T-cell (primary cell): ENCODE data around the gene CUBN. TPM values are rescaled to one million over a fixed set of nuclear protein-coding genes. Genes with fewer than 3 reads are reported as not detected.

Source experiments
- ATAC-seq, 4 experiments: fragments of 200-7000 bp in 3 of 4; fragments of 150-1000 bp in 1 of 4; cut with Tn5 transposase; replicated peaks in 1 of 4; 1 replicate in 3 of 4; 2 replicates in 1 of 4; pipeline ENCODE4 v1.10.0; 2021; ENCODE audit warnings: moderate library complexity in 3 of 4, mild to moderate bottlenecking in 2 of 4, moderate number of reproducible peaks in 1 of 4
- CTCF ChIA-PET, 2 donors: fragments of 300-600 bp; sonication (Branson Sonifier 250); formaldehyde crosslinking; loops; one replicate each; lab custom pipeline; 2022; ENCODE audit warnings: antibody characterized with exemption in 2 of 2; lab: Charles Lee
- POLR2A ChIA-PET, 2 donors: fragments of 300-600 bp; sonication (Branson Sonifier 250); formaldehyde crosslinking; loops; one replicate each; lab custom pipeline; 2022; ENCODE audit warnings: antibody characterized with exemption in 2 of 2; lab: Charles Lee
- DNase-seq, 35 experiments: peaks; one replicate each; pipeline versions ENCODE4 v3.0.0 to v3.0.0-alpha.2; 2013 to 2023
- H3K27ac ChIP-seq: one replicate; pipeline ENCODE4 v1.5.1; 2013; ENCODE audit warnings: low read length
- H3K27me3 ChIP-seq, 2 experiments: replicated peaks in 1 of 2; 1 replicate in 1 of 2; 2 replicates in 1 of 2; pipeline versions ENCODE4 v1.6.1 to v1.7.0; 2013; ENCODE audit warnings: low read length in 1 of 2, mixed read lengths in 1 of 2; ENCODE audit not compliant: control insufficient read depth in 2 of 2, insufficient read depth in 2 of 2; ENCODE audit errors: extremely low read depth in 1 of 2
- H3K36me3 ChIP-seq, 2 donors: 1 replicate in 1 of 2; 2 replicates in 1 of 2; pipeline versions ENCODE4 v1.6.1 to v1.7.0; 2013; ENCODE audit warnings: low read length in 1 of 2; ENCODE audit not compliant: control insufficient read depth in 2 of 2, insufficient read depth in 1 of 2; ENCODE audit errors: extremely low read depth in 1 of 2
- H3K4me1 ChIP-seq, 2 experiments: 1 replicate in 1 of 2; 2 replicates in 1 of 2; pipeline versions ENCODE4 v1.6.1 to v1.7.0; 2013; ENCODE audit warnings: low read length in 2 of 2, mixed read lengths in 1 of 2; ENCODE audit not compliant: insufficient read depth in 2 of 2, control insufficient read depth in 1 of 2; ENCODE audit errors: extremely low read depth in 1 of 2
- H3K4me3 ChIP-seq, 2 donors: 1 replicate in 1 of 2; 2 replicates in 1 of 2; pipeline versions ENCODE4 v1.5.1 to v1.7.0; 2013; ENCODE audit warnings: mild to moderate bottlenecking in 2 of 2, low read length in 1 of 2, moderate library complexity in 1 of 2; ENCODE audit not compliant: control insufficient read depth in 1 of 2; ENCODE audit errors: extremely low read depth in 1 of 2
- H3K9me3 ChIP-seq: 2 replicates; pipeline ENCODE4 v1.7.0; 2013
- H3K27ac Mint-ChIP-seq, 2 donors: one replicate each; pipeline ENCODE4 v1.8.0; 2020 to 2021; ENCODE audit warnings: mild to moderate bottlenecking in 2 of 2, mixed read lengths in 2 of 2
- H3K27me3 Mint-ChIP-seq, 2 donors: one replicate each; pipeline ENCODE4 v1.8.0; 2021 to 2022; ENCODE audit warnings: mixed read lengths in 2 of 2
- H3K36me3 Mint-ChIP-seq: one replicate; pipeline ENCODE4 v1.8.0; 2021; ENCODE audit warnings: mixed read lengths
- H3K4me1 Mint-ChIP-seq, 3 donors: one replicate each; pipeline ENCODE4 v1.8.0; 2020 to 2022; ENCODE audit warnings: mixed read lengths in 3 of 3, mild to moderate bottlenecking in 1 of 3
- H3K4me3 Mint-ChIP-seq, 3 donors: one replicate each; pipeline ENCODE4 v1.8.0; 2020 to 2022; ENCODE audit warnings: mild to moderate bottlenecking in 3 of 3, mixed read lengths in 3 of 3, moderate library complexity in 3 of 3
- H3K9me3 Mint-ChIP-seq, 3 donors: one replicate each; pipeline ENCODE4 v1.8.0; 2020 to 2022; ENCODE audit warnings: mixed read lengths in 3 of 3
- WGBS: methylation state at CpG from one replicate; pipeline ENCODE4 v1.1.5; 2013; ENCODE audit warnings: missing lambda C conversion rate; ENCODE audit not compliant: insufficient coverage; 5-methylcytosine and 5-hydroxymethylcytosine counted together
- total RNA-seq, 35 experiments: library from RNA in 6 of 35; stranded (reverse) in 6 of 35; fragments of 120-200 nt in 1 of 35; gene quantifications; one replicate each; pipeline versions ENCODE4 v1.2.1 to v1.2.4 and lab custom pipeline; 2013 to 2026

The CUBN gene
- total RNA-seq, 5 donors from 2014 or later (not counting 1 experiment from before 2014, with no cell fraction given): 6.3 to 11.4 (median 8.6) TPM

DNA sequence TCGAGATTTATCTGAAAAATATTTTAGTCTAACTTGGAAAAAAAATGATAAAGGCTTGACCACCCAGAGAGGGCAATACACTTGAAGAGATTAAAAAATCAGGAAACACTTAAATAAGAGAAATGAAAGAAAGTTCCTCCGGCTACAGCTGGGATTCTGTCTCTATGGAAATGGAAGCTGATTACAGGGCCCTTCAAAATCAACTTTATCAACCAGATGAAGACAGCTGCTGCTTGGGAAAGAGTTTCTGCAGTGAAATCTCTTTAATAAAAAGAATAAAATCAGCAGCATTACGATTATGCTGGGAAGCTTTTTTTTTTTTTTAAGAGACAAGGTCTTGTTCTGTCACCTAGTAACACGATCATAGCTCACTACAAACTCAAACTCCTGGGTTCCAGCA, 316.9 kb downstream of the CUBN start:
- WGBS: no CpG with 5 or more reads among the region's 4 CpGs
- Mint-ChIP-seq H3K4me1 (peaks cover 54 to 62% (median 57%) of the 10 kb centered on the region in 3 donors), H3K27ac (no peak overlapping the region), H3K27me3 (no peaks in the 10 kb centered on the region), H3K36me3 (peaks cover 22% of the 10 kb centered on the region), H3K9me3 (no peaks in the 10 kb centered on the region), H3K4me3 (no peak overlapping the region)
- Histone ChIP-seq H3K4me3 (no peak overlapping the region), H3K4me1 (peaks cover 9 to 25% of the 10 kb centered on the region in 2 experiments), H3K27me3 (no peaks in the 10 kb centered on the region), H3K9me3 (no peaks in the 10 kb centered on the region), H3K27ac (no peak overlapping the region), H3K36me3 (peaks cover 0 to 6% of the 10 kb centered on the region in 2 donors)
- ChIA-PET POLR2A (interaction anchor here in 1 of 2 donors (0.9 kb wide), 1 partner anchor 832 kb away, joined by 3 read pairs; the partner anchor contains the start of gene STAM), CTCF (interaction anchor here (0.5 to 1.6 kb wide), 8 partner anchors 23 to 1879 kb away, joined by 3 to 5 read pairs (median 4); no protein-coding TSS in a partner anchor)
- no peak for DNase-seq
- no peak for ATAC-seq

DNA sequence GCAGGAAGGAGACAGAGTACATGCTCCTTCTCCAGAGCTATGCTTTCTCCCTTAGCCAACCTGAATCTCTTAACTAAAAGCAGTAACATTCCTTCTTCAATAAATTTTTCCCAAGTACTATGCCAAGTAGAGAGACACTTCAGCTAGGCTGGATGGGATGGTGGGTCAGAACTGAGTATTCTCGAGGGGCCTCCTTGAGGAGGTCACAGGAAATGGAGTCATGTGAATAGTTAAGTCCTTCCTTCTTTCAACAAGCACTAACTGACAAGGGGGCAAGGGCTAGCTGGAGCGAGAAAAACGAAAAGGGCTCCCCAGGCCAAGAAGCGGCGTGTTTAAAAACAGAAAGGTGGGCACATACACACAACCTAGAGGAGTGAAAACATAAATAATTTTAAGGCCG, 317.8 kb downstream of the CUBN start:
- H3K27me3 ChIP-seq: no peaks in the 10 kb centered on the region
- POLR2A ChIA-PET: interaction anchor here in 1 of 2 donors (0.6 kb wide), 1 partner anchor 80 kb away, joined by 3 read pairs; no protein-coding TSS in a partner anchor
- no peaks in the 10 kb centered on the region for H3K9me3 ChIP-seq
- Mint-ChIP-seq H3K9me3 (no peaks in the 10 kb centered on the region), H3K4me3 (no peak overlapping the region), H3K27me3 (no peaks in the 10 kb centered on the region), H3K4me1 (peaks cover 49 to 62% (median 57%) of the 10 kb centered on the region in 3 donors), H3K36me3 (peaks cover 28% of the 10 kb centered on the region), H3K27ac (no peak overlapping the region)
- CTCF ChIA-PET: interaction anchor here (0.6 to 0.7 kb wide), 2 partner anchors 18 to 909 kb away, joined by 3 read pairs; no protein-coding TSS in a partner anchor
- no peak overlapping the region for H3K4me3 ChIP-seq
- H3K27ac ChIP-seq: no peak overlapping the region
- ATAC-seq: no peak
- peaks cover 8 to 22% of the 10 kb centered on the region in 2 experiments for H3K4me1 ChIP-seq
- WGBS: 90% methylated on average over 4 of the region's 6 CpGs
- DNase-seq: no peak
- H3K36me3 ChIP-seq: peaks cover 0 to 6% of the 10 kb centered on the region in 2 donors

DNA sequence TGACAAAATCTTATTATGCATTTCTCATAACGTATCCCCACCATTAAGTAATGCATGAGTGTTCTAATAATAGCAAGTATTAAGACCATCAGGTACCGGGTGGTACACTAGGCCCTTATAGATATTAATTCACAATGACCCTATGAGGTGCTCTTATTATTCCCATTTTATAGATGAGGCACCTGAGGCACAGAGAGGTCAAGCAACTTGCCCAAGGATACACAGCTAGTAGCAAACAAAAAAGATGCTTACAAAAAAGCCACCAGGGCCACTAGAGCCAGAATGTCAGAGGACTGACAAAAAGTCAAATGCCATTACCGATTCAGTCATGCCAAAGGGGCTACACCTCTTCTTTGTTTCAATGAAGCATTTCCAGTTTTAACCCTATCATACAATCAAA, 318.3 kb downstream of the CUBN start:
- Histone ChIP-seq H3K4me3 (no peak overlapping the region), H3K27ac (no peak overlapping the region), H3K9me3 (no peaks in the 10 kb centered on the region), H3K36me3 (peaks cover 0 to 6% of the 10 kb centered on the region in 2 donors), H3K4me1 (peaks cover 4 to 17% of the 10 kb centered on the region in 2 experiments), H3K27me3 (no peaks in the 10 kb centered on the region)
- H3K9me3 Mint-ChIP-seq: no peaks in the 10 kb centered on the region
- H3K27me3 Mint-ChIP-seq: no peaks in the 10 kb centered on the region
- H3K4me3 Mint-ChIP-seq: no peak overlapping the region
- ChIA-PET CTCF (interaction anchor here (0.6 to 0.7 kb wide), 2 partner anchors 18 to 909 kb away, joined by 3 read pairs; no protein-coding TSS in a partner anchor), POLR2A (interaction anchor here in 1 of 2 donors (0.6 kb wide), 1 partner anchor 79 kb away, joined by 3 read pairs; no protein-coding TSS in a partner anchor)
- WGBS: 100% methylated on average over 1 of the region's 3 CpGs
- H3K4me1 Mint-ChIP-seq: peaks cover 47 to 58% (median 54%) of the 10 kb centered on the region in 3 donors
- DNase-seq: no peak
- ATAC-seq: no peak
- peaks cover 28% of the 10 kb centered on the region for H3K36me3 Mint-ChIP-seq
- H3K27ac Mint-ChIP-seq: no peak overlapping the region

- H3K4me3 Mint-ChIP-seq: no peak overlapping the region
- DNase-seq: peak in 26 of 35 experiments; percentile 7 to 69 (median 28)
- peak; percentile 50 to 62 (median 56) for ATAC-seq
- peaks cover 0 to 3% (median 0%) of the 10 kb centered on the region in 3 donors for H3K9me3 Mint-ChIP-seq
- no peaks in the 10 kb centered on the region for H3K27me3 Mint-ChIP-seq
- H3K36me3 Mint-ChIP-seq: peaks cover 26% of the 10 kb centered on the region
- Histone ChIP-seq H3K4me3 (no peak overlapping the region), H3K27ac (no peak overlapping the region), H3K36me3 (peaks cover 0 to 5% of the 10 kb centered on the region in 2 donors), H3K9me3 (no peaks in the 10 kb centered on the region), H3K4me1 (peaks cover 0 to 3% of the 10 kb centered on the region in 2 experiments), H3K27me3 (no peaks in the 10 kb centered on the region)
- ChIA-PET CTCF (interaction anchor here (0.7 to 1.4 kb wide), 4 partner anchors 8 to 907 kb away, joined by 3 to 15 read pairs (median 7); partner anchors contain the start of gene RSU1 (in 1 of the 2)), POLR2A (no interaction called here)
- 80% methylated on average over 4 of the region's 6 CpGs for WGBS
- peaks cover 34 to 37% (median 36%) of the 10 kb centered on the region in 3 donors for H3K4me1 Mint-ChIP-seq
- H3K27ac Mint-ChIP-seq: peak overlapping the region in 1 of 2 donors; percentile 16
These were observed 320.4 kb downstream of the CUBN start for GRCh38 chr10:16809074-16809718.

GRCh38 chr10:16804123-16804522, 325.5 kb downstream of the CUBN start:
- no peaks in the 10 kb centered on the region for H3K9me3 ChIP-seq
- no peak overlapping the region for H3K27ac Mint-ChIP-seq
- WGBS: no CpG with 5 or more reads among the region's 4 CpGs
- H3K9me3 Mint-ChIP-seq: peaks cover 0 to 3% (median 0%) of the 10 kb centered on the region in 3 donors
- H3K4me3 Mint-ChIP-seq: no peak overlapping the region
- ATAC-seq (no peak), DNase-seq (no peak)
- no peak overlapping the region for H3K4me3 ChIP-seq
- peaks cover 45 to 52% (median 50%) of the 10 kb centered on the region in 3 donors for H3K4me1 Mint-ChIP-seq
- H3K27ac ChIP-seq: no peak overlapping the region
- H3K36me3 Mint-ChIP-seq: peaks cover 32% of the 10 kb centered on the region
- POLR2A ChIA-PET: no interaction called here
- H3K36me3 ChIP-seq: no peaks in the 10 kb centered on the region
- H3K27me3 ChIP-seq: no peaks in the 10 kb centered on the region
- peaks cover 0 to under 1% of the 10 kb centered on the region in 2 experiments for H3K4me1 ChIP-seq
- H3K27me3 Mint-ChIP-seq: no peaks in the 10 kb centered on the region
- CTCF ChIA-PET: interaction anchor here in 1 of 2 donors (0.6 kb wide), 2 partner anchors 27 to 403 kb away, joined by 4 read pairs; no protein-coding TSS in a partner anchor

DNA sequence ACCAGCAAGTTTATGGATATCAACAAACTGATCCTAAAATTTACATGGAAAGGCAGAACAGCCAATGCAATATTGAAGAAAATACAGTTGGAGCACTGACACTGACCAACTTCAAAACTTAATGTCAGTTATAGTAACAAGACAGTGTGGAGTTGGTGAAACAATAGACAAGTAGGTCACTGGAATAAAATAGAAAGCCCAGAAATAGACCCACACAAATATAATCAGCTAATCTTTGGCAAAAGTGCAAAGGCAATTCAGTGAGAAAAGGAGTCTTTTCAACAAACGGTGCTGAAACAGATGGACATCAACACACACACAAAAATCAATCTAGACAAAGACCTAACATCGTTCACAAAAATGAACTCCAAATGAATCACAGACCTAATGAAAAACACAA, 326.1 kb downstream of the CUBN start:
- H3K27ac Mint-ChIP-seq: no peak overlapping the region
- CTCF ChIA-PET: no interaction called here
- ATAC-seq: no peak

More for the DNA sequence above, 326.1 kb downstream of the CUBN start:
- Histone ChIP-seq H3K4me3 (no peak overlapping the region), H3K27ac (no peak overlapping the region), H3K4me1 (no peaks in the 10 kb centered on the region), H3K27me3 (no peaks in the 10 kb centered on the region), H3K36me3 (no peaks in the 10 kb centered on the region), H3K9me3 (no peaks in the 10 kb centered on the region)
- Mint-ChIP-seq H3K9me3 (peaks cover 0 to 3% (median 0%) of the 10 kb centered on the region in 3 donors), H3K4me3 (no peak overlapping the region), H3K36me3 (peaks cover 34% of the 10 kb centered on the region), H3K27me3 (no peaks in the 10 kb centered on the region), H3K4me1 (peaks cover 43 to 53% (median 45%) of the 10 kb centered on the region in 3 donors)
- no peak for DNase-seq
- POLR2A ChIA-PET: no interaction called here
- no CpG with 5 or more reads among the region's 2 CpGs for WGBS
